ENCODE measurements around the gene MAPK12. TPM values are rescaled to one million over a fixed set of nuclear protein-coding genes. Genes with fewer than 3 reads are reported as not detected.

Gene MAPK12
- total and polyA plus RNA-seq, 2 of the 4 experiments (the other 2 are of a cell fraction), result 41.0 to 56.3 TPM

GRCh38 chr22:50210378-50211139 is 50.9 kb downstream of the MAPK12 start:
- Histone ChIP-seq H3K27me3 (ENCODE audit: control insufficient read depth, insufficient read depth, low read length) (no peaks in the 10 kb centered on the region), H2BK15ac (ENCODE audit: low read depth, low read length) (no peak overlapping the region), H4K8ac (ENCODE audit: low read depth in 2 of 2, low read length in 2 of 2) (no peak overlapping the region), H3K4ac (ENCODE audit: low read depth, low read length) (no peak overlapping the region), H3K56ac (ENCODE audit: extremely low read depth, insufficient read depth, low read length) (no peak overlapping the region), H3K4me3 (ENCODE audit: insufficient read depth, low read depth, low read length) (no peak overlapping the region), H3K36me3 (ENCODE audit: control insufficient read depth, insufficient read depth, low read length) (peaks cover 47% of the 10 kb centered on the region), H4K5ac (ENCODE audit: low read depth, low read length) (no peak overlapping the region), H3K27ac (ENCODE audit: insufficient read depth, low read length) (no peak overlapping the region), H3K9me1 (ENCODE audit: insufficient read depth, low read length) (peaks cover 3% of the 10 kb centered on the region; the same call in 1 of the 2 replicates), H4K91ac (ENCODE audit: insufficient read depth, low read depth, low read length) (no peak overlapping the region), H2BK120ac (ENCODE audit: low read depth, low read length) (no peak overlapping the region), H2AFZ (replicated peaks; ENCODE audit: low read length, poor library complexity) (peak overlapping the region; percentile 35), H4K20me1 (ENCODE audit: insufficient read depth, low read length) (peaks cover 63% of the 10 kb centered on the region), H2AK9ac (replicated peaks; ENCODE audit: low read depth, low read length, poor library complexity) (no peak overlapping the region), H3K9ac (ENCODE audit: low read depth, low read length) (no peak overlapping the region), H2BK20ac (ENCODE audit: low read depth, low read length) (no peak overlapping the region), H3K23ac (ENCODE audit: low read depth, low read length) (no peak overlapping the region), H3K9me3 (ENCODE audit: control insufficient read depth, insufficient read depth, low read length) (no peaks in the 10 kb centered on the region), H3K14ac (replicated peaks; ENCODE audit: low read depth, low read length) (no peak overlapping the region), H2BK5ac (ENCODE audit: low read depth, low read length, poor library complexity, severe bottlenecking) (no peak overlapping the region), H3K4me1 (ENCODE audit: control insufficient read depth, insufficient read depth, low read length) (no peaks in the 10 kb centered on the region), H3K79me1 (ENCODE audit: low read depth in 1 of 2, low read length in 2 of 2) (peaks cover 16 to 72% of the 10 kb centered on the region in 2 experiments), H2AK5ac (ENCODE audit: low read depth, low read length) (no peak overlapping the region), H3K18ac (ENCODE audit: low read depth, low read length) (no peak overlapping the region), H3K4me2 (ENCODE audit: low read depth, low read length) (no peak overlapping the region)
- intact Hi-C loops (cut with micrococcal nuclease) (no loop called here), in situ Hi-C loops (cut with MboI; ENCODE audit: low sequenced_read_pairs) (loop anchor here (5.0 to 25.0 kb wide), 3 partner anchors 63 to 398 kb away; no protein-coding TSS in a partner anchor), dilution Hi-C loops (cut with HindIII; ENCODE audit: low sequenced_read_pairs, unreplicated experiment) (no loop called here)
- POLR2A ChIA-PET (ENCODE audit: unreplicated experiment), result no interaction called here
- CTCF ChIA-PET, result no interaction called here
- WGBS, 2 experiments (ENCODE audit: extremely low coverage in 2 of 2, insufficient read length in 1 of 2), result 94% methylated on average over 12 of the region's 32 CpGs; no CpG with 5 or more reads in 1 of the 2 experiments
- no TSS peak for BruUV-seq (replicated peaks)
- TF ChIP-seq SMC3 (IDR thresholded peaks at IDR 0.05; ENCODE audit: low read depth, low read length) (no peak), NFE2L2 (IDR thresholded peaks at IDR 0.05; ENCODE audit: low read depth, low read length) (no peak)
- DNase-seq (no peak), ATAC-seq (ENCODE audit: low read depth) (no peak)
